ENCODE data around the gene SUMO2.

DNA sequence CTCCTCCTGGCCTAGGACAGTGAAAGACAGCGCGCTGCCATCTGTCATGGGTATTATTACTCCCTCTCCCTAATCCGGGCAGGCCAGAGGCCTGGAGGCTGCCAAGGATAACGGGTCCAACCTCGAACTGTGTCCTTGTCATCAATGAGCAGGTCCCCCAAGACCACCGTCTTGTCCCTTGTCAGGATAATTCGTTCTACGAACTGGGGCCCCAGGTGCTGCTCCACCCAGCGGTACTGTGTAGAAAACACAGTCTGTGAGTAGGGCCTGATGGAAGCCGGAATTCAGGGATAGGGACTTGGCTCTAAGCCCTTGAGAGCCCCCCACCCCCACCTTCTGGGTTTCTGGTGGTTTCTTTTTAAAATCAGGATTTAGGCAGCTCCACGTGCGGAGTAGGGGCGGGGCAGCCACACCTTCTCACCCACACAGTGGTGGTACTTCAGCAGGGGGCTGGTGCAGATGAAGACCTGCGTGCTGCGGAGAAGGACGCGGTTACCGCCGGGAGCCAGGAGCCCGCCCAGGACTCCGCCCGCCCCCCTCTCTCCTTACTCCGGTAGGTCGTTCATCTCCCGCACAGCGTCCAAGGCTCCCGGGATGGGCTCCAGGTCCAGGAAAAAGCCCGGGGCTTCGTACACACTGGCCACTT is 52.0 kb downstream of the SUMO2 start:
- TF ChIP-seq CTCF (IDR thresholded peaks at IDR 0.05) = peak; percentile 22 to 39
- TF ChIP-seq POLR2A (IDR thresholded peaks at IDR 0.05) = no peak

All from suprapubic skin (tissue), 3 donors.